BLaER1 treated with 17β-estradiol and CSF1 and Interleukin-3, amounts not matched to agents 10 nM and 100 nM (cell line): Measurements from ENCODE around the gene TFAP2A.

Experiments
- H3K27ac ChIP-seq, 11 experiments: shearing (Covaris generic); formaldehyde crosslinking; 2 replicates each; pipeline ENCODE4 v1.8.1; 2022
- H3K27me3 ChIP-seq, 11 experiments: shearing (Covaris generic); formaldehyde crosslinking; 2 replicates each; pipeline ENCODE4 v1.8.1; 2022
- H3K36me3 ChIP-seq, 11 experiments: shearing (Covaris generic); formaldehyde crosslinking; 2 replicates each; pipeline ENCODE4 v1.8.1; 2022
- H3K4me1 ChIP-seq, 10 experiments: shearing (Covaris generic); formaldehyde crosslinking; 2 replicates each; pipeline ENCODE4 v1.8.1; 2022
- H3K4me2 ChIP-seq, 11 experiments: shearing (Covaris generic); formaldehyde crosslinking; 2 replicates each; pipeline ENCODE4 v1.8.1; 2022
- H3K4me3 ChIP-seq, 10 experiments: shearing (Covaris generic); formaldehyde crosslinking; 2 replicates each; pipeline ENCODE4 v1.8.1; 2022
- H3K9ac ChIP-seq, 11 experiments: shearing (Covaris generic); formaldehyde crosslinking; 2 replicates each; pipeline ENCODE4 v1.8.1; 2022
- H3K9me3 ChIP-seq, 11 experiments: shearing (Covaris generic); formaldehyde crosslinking; replicated peaks in 1 of 11; 2 replicates each; pipeline ENCODE4 v1.8.1; 2022
- H4K20me1 ChIP-seq, 11 experiments: shearing (Covaris generic); formaldehyde crosslinking; 2 replicates each; pipeline ENCODE4 v1.8.1; 2022
- Cebpa-rat ChIP-seq, 11 experiments: shearing (Covaris generic); IDR thresholded peaks; 2 replicates each; pipeline ENCODE4 v1.8.1; 2022

The TFAP2A gene

DNA sequence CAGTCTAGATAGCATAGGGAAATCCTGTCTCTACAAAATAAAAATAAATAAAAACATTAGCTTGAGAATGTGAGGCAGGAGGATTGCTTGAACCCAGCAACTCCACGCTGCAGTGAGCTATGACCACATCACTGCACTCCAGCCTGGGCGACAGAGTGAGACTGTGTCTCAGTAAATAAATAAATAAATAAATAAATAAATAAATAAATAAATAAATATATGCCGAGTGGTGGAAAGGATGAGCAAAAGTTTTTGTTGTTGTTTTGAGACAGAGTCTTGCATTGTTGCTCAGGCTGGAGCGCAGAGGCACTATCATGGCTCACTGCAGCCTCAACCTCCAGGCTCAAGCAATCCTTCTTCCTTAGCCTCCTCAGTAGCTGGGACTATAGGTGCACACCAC, 53.4 kb downstream of the TFAP2A start:
- H3K9me3 ChIP-seq: peaks cover 20 to 35% (median 24%) of the 10 kb centered on the region in 11 experiments
- no peaks in the 10 kb centered on the region for H3K36me3 ChIP-seq
- H3K27ac ChIP-seq: no peak overlapping the region
- H3K4me3 ChIP-seq: no peak overlapping the region
- no peak overlapping the region for H3K9ac ChIP-seq
- no peak for TF ChIP-seq Cebpa-rat (IDR thresholded peaks at IDR 0.05)
- H3K4me2 ChIP-seq: no peak overlapping the region
- H3K27me3 ChIP-seq: no peaks in the 10 kb centered on the region
- no peaks in the 10 kb centered on the region for H3K4me1 ChIP-seq
- H4K20me1 ChIP-seq: no peaks in the 10 kb centered on the region

DNA sequence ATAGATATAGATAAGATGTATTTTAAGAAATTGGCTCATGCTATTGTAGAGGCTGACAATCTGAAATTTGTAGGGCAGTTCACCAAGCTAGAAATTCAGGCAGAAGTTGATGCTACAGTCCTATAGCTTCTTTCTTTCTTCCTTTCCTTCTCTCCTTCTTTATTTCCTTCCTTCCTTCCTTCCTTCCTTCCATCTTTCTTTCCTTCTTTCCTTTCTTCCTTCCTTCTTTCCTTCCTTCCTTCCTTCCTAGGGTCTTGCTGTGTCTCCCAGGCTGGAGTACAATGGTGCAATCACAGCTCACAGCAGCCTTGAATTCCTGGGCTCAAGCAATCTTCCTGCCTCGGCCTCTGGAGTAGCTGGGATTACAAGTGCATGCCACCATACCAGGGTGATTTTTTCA, 55.3 kb downstream of the TFAP2A start:
- no peak overlapping the region for H3K9ac ChIP-seq
- no peak overlapping the region for H3K4me3 ChIP-seq
- H3K4me2 ChIP-seq: no peak overlapping the region
- no peak overlapping the region for H3K27ac ChIP-seq
- H4K20me1 ChIP-seq: no peaks in the 10 kb centered on the region
- no peaks in the 10 kb centered on the region for H3K27me3 ChIP-seq
- TF ChIP-seq Cebpa-rat (IDR thresholded peaks at IDR 0.05): no peak
- no peaks in the 10 kb centered on the region for H3K4me1 ChIP-seq
- no peaks in the 10 kb centered on the region for H3K36me3 ChIP-seq
- peaks cover 10 to 19% (median 14%) of the 10 kb centered on the region in 11 experiments for H3K9me3 ChIP-seq

DNA sequence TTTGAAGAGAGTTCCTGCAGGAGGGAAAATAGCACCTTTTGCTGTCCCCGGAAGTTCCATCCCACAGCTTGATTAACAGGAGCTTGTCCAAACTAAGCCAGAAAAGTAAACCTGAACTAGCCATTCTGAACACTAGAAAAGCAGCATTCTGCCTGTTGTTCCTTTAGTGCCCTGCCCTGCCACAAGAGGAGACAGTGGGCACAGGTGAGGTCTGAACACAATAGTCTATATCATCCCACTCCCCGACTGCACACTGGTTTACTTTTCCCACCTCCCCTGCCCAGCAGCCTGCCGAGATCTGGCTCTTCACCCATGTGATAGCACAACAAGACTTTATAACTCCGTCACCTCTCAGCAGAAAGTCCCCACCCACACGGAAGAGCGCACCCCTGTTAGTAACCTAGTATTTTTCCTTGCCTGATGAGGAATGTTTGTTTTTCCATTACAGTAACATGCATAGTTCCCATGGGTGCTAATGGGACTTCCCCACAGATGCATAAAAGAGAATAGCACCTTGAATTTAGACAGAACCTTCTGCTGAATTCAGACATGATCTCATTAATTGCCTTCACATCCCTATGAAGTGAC, 59.7 kb downstream of the TFAP2A start:
- Histone ChIP-seq H3K27me3 (no peaks in the 10 kb centered on the region), H3K9me3 (no peaks in the 10 kb centered on the region), H3K27ac (no peak overlapping the region), H3K4me3 (no peak overlapping the region), H3K4me1 (no peaks in the 10 kb centered on the region), H3K36me3 (no peaks in the 10 kb centered on the region), H4K20me1 (no peaks in the 10 kb centered on the region), H3K4me2 (no peak overlapping the region), H3K9ac (no peak overlapping the region)
- no peak for TF ChIP-seq Cebpa-rat (IDR thresholded peaks at IDR 0.05)

DNA sequence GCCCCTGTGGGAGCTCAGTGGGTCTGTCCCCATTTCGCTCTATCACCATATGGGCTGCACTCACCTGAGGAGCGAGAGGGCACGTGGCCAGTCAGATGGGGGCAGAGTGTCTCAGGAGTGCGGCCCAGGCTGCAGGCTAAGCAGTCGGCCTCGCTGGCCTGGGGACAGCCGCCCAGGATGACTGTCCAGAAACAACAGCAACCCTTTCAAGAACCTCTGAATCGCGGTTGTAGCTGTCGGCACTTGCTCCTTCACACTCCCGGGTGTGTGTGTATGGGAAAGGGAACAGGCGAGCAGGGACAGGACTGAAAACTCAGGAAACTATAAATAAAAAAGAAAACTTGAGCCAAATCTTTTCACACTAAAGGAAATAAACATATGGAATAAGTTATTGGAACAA, 63.1 kb downstream of the TFAP2A start:
- TF ChIP-seq Cebpa-rat (IDR thresholded peaks at IDR 0.05): no peak
- Histone ChIP-seq H3K27me3 (no peaks in the 10 kb centered on the region), H3K9ac (no peak overlapping the region), H3K4me3 (no peak overlapping the region), H3K27ac (no peak overlapping the region), H3K4me2 (no peak overlapping the region), H3K4me1 (no peaks in the 10 kb centered on the region), H4K20me1 (no peaks in the 10 kb centered on the region), H3K36me3 (no peaks in the 10 kb centered on the region), H3K9me3 (no peaks in the 10 kb centered on the region)

DNA sequence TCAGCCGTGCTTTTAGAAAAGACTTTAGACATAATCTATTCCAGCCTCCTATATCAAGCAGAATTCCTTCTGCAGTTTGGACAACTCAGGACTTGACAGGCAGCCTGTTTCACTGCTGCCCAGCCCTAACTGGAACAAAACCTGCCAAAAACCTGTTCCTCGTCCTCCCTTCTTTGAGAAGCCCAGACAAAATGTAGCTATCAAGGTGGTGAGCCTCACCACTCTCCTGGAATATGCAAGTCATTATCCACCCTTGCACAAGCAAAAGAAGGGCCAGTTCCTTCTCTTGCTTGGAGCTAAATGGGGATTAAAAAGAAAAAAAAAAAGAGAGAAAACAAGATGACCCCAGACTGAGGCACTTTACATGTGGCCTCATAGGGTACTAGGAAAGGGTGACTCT, 64.2 kb downstream of the TFAP2A start:
- H3K9ac ChIP-seq: no peak overlapping the region
- H3K4me1 ChIP-seq: no peaks in the 10 kb centered on the region
- H3K9me3 ChIP-seq: no peaks in the 10 kb centered on the region
- no peak overlapping the region for H3K4me2 ChIP-seq
- no peaks in the 10 kb centered on the region for H3K36me3 ChIP-seq
- TF ChIP-seq Cebpa-rat (IDR thresholded peaks at IDR 0.05): no peak
- no peak overlapping the region for H3K27ac ChIP-seq
- H3K27me3 ChIP-seq: no peaks in the 10 kb centered on the region
- no peak overlapping the region for H3K4me3 ChIP-seq
- no peaks in the 10 kb centered on the region for H4K20me1 ChIP-seq

DNA sequence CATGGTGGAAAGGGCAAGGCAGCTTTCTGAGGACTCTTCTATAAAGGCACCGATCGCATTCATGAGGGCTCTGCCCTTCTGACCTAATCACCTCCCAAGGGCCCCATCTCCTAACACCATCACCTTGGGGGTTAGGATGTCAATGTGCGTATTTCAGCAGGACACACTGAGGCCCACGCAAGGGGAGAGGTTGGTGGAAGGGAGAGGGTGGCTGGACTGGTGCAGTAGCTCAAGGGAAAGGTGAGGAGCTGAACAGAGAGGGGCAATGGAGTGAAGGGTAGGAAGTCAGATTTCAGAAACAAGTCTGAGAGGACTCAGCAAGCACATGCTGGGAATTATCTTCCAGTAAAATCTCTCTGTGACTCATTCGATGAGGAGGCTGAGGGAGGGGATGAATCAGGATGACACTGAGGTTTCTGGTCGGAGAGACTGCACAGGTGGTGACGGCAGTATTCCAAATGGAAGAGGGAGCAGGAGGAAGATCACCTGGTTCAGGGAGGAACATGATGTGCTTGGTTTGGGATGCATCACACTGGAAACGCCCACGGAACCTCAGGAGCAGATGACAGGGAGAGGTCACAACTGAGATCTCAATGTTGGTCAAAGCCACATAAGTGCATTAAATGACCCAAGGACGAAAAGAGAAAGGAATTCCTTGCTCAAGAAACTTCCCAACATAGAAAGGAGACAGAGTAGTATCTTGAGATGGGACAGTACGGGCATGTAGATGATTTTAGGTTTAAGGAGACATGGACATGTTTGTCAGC, 67.1 kb downstream of the TFAP2A start:
- Histone ChIP-seq H3K9ac (no peak overlapping the region), H3K27ac (no peak overlapping the region), H3K4me1 (no peaks in the 10 kb centered on the region), H3K4me3 (no peak overlapping the region), H4K20me1 (no peaks in the 10 kb centered on the region), H3K36me3 (no peaks in the 10 kb centered on the region), H3K4me2 (no peak overlapping the region), H3K9me3 (no peaks in the 10 kb centered on the region), H3K27me3 (no peaks in the 10 kb centered on the region)
- TF ChIP-seq Cebpa-rat (IDR thresholded peaks at IDR 0.05): no peak
